Mesothelial cell of epicardium (in vitro differentiated cells): ENCODE data around the gene ARF1. TPM values are rescaled to one million over a fixed set of nuclear protein-coding genes. Genes with fewer than 3 reads are reported as not detected.

Source experiments
- DNase-seq, 2 experiments: peaks; one replicate each; pipeline ENCODE4 v3.0.0; 2021; ENCODE audit warnings: low spot score in 2 of 2; ENCODE audit not compliant: unreplicated experiment in 2 of 2
- H3K27ac Mint-ChIP-seq: 2 replicates; pipeline ENCODE4 v1.8.0; 2021; ENCODE audit warnings: mixed read lengths
- H3K27me3 Mint-ChIP-seq: 2 replicates; pipeline ENCODE4 v1.8.0; 2021; ENCODE audit warnings: low read depth, mixed read lengths
- H3K36me3 Mint-ChIP-seq: 2 replicates; pipeline ENCODE4 v1.8.0; 2021; ENCODE audit warnings: mixed read lengths
- H3K4me1 Mint-ChIP-seq: 2 replicates; pipeline ENCODE4 v1.8.0; 2021; ENCODE audit warnings: mixed read lengths
- H3K4me3 Mint-ChIP-seq: 2 replicates; pipeline ENCODE4 v1.8.0; 2021; ENCODE audit warnings: mild to moderate bottlenecking, moderate library complexity, mixed read lengths
- H3K9me3 Mint-ChIP-seq: 2 replicates; pipeline ENCODE4 v1.8.0; 2021; ENCODE audit warnings: mixed read lengths
- total RNA-seq: library from RNA; stranded (reverse); gene quantifications from 3 replicates; pipeline ENCODE4 v1.2.1, GENCODE V29; 2021
- TF ChIP-seq, protein P1 (sequence below): fragments of 200-600 bp; sonication (generic); IDR thresholded peaks from one replicate; pipeline ENCODE4 v1.5.0; 2021; ENCODE audit warnings: antibody characterized with exemption; ENCODE audit not compliant: unreplicated experiment

ARF1 gene
- total RNA-seq, 1 donor from 2014 or later = 262 TPM

DNA sequence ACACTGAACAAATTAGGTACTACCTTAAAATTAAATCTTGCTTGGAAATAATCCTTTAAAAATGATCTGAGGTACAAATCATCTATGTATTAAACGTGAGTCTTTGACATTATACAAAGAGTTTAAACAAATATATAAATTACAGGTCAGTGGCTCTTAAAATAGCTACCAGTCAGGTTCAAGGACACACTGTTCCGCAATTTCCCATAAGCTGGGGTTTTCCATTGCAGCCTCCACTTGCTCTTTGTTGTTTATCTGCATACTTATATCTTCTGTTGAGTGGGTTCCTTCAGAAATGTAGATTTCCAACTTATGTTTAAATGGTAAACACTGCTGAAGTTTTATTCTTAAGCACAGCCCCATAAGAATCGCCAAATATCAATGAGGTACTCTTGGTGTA is 32.3 kb downstream of the ARF1 start:
- Mint-ChIP-seq H3K27me3 (no peaks in the 10 kb centered on the region), H3K9me3 (peaks cover 13% of the 10 kb centered on the region), H3K27ac (no peak overlapping the region), H3K4me1 (peaks cover 10% of the 10 kb centered on the region), H3K36me3 (peaks cover 7% of the 10 kb centered on the region), H3K4me3 (no peak overlapping the region)
- TF ChIP-seq, protein P1, sequence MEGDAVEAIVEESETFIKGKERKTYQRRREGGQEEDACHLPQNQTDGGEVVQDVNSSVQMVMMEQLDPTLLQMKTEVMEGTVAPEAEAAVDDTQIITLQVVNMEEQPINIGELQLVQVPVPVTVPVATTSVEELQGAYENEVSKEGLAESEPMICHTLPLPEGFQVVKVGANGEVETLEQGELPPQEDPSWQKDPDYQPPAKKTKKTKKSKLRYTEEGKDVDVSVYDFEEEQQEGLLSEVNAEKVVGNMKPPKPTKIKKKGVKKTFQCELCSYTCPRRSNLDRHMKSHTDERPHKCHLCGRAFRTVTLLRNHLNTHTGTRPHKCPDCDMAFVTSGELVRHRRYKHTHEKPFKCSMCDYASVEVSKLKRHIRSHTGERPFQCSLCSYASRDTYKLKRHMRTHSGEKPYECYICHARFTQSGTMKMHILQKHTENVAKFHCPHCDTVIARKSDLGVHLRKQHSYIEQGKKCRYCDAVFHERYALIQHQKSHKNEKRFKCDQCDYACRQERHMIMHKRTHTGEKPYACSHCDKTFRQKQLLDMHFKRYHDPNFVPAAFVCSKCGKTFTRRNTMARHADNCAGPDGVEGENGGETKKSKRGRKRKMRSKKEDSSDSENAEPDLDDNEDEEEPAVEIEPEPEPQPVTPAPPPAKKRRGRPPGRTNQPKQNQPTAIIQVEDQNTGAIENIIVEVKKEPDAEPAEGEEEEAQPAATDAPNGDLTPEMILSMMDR = no peak
- no peak for DNase-seq

DNA sequence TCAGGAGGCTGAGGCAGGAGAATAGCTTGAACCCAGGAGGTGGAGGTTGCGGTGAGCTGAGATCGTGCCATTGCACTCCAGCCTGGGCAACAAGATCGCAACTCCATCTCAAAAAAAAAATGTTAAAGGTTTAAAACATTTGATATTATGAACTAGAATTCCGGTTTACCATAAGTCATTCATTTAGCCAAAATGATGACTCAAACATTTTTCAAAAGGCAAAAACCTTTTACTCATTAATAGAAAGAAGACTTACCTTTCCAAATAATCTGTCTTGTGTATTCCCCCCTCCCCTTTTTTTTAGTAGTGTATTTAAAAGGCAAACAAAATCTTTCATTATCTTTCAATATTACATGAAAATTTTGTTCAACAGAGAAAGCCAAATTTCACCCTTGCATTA is 34.8 kb downstream of the ARF1 start:
- Mint-ChIP-seq H3K27ac (no peak overlapping the region), H3K27me3 (peaks cover 2% of the 10 kb centered on the region), H3K36me3 (peaks cover 7% of the 10 kb centered on the region), H3K4me3 (no peak overlapping the region), H3K9me3 (peaks cover 15% of the 10 kb centered on the region), H3K4me1 (no peaks in the 10 kb centered on the region)
- TF ChIP-seq, protein P1 = no peak
- no peak for DNase-seq

DNA sequence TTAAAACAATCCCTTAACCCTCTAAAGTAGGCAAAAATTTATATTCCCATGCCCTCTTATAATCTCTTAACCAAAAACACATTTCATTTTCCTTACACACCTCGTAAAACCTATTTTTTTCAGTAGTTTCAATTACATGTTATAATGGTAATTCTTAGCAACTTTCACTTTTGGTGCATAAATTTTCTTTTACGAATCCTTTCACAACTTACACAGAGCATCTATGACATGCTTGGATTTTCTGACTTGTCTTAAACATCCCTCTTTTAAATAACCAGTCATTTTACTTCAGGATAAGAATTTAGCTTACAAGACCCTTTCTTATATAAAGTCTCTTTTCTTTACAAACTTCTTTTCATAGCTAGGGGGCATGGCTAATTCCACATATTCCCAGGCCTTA is 35.5 kb downstream of the ARF1 start:
- no peaks in the 10 kb centered on the region for H3K4me1 Mint-ChIP-seq
- H3K27me3 Mint-ChIP-seq = peaks cover 6% of the 10 kb centered on the region
- no peak overlapping the region for H3K4me3 Mint-ChIP-seq
- DNase-seq = no peak
- no peak overlapping the region for H3K27ac Mint-ChIP-seq
- peaks cover 15% of the 10 kb centered on the region for H3K9me3 Mint-ChIP-seq
- TF ChIP-seq, protein P1 = no peak
- H3K36me3 Mint-ChIP-seq = peaks cover 7% of the 10 kb centered on the region

DNA sequence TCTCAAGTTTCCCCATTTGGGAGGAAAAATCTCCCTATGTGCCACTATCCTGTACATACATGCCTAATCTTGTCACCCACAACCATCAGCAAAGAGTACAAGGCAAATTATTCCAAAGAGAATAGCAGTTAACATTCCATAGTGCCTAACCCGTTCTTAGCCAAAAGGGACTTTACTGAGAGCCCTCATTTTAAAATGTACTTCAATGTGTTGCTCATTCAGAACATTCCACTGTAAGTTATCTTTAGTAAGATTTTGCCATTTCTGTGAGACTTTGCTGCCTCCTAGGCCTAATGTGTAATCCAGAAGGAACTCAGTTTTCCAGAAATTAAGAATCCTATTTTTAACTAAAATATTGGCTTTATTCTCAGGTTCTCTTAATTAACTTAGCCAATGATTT is 37.8 kb downstream of the ARF1 start:
- TF ChIP-seq, protein P1 = no peak
- Mint-ChIP-seq H3K27me3 (peaks cover 6% of the 10 kb centered on the region), H3K27ac (no peak overlapping the region), H3K36me3 (peaks cover 7% of the 10 kb centered on the region), H3K4me3 (no peak overlapping the region), H3K4me1 (no peaks in the 10 kb centered on the region), H3K9me3 (peaks cover 15% of the 10 kb centered on the region)
- no peak for DNase-seq

DNA sequence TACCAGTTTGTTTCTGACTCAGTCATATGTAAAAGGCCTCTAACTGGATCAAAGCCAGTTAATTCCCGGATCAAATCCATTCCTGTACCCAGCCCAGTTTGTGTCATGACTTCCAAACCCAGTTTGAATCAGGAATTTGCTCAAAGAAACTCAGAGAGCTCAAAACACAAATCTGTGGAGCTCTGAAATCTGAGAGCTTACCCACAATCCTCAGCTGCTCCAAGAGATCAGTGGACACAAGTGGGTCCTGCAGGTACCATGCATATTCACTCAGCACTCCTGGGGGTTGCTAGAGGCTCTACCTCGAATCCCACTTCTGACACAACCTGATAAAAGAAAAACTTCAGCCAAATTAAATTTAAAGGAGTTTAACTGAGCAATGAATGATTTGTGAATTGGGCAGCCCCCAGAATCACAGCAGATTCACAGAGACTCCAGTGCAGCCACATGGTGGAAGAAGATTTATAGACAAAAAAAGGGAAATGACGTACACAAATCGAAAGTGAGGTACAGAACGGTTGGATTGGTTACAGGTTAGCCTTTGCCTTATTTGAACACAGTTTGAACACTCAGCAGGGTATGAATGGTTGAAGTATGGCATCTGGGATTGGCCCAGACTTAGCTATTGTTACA is 38.5 kb downstream of the ARF1 start:
- H3K4me3 Mint-ChIP-seq = no peak overlapping the region
- no peaks in the 10 kb centered on the region for H3K4me1 Mint-ChIP-seq
- no peak for DNase-seq
- peaks cover 6% of the 10 kb centered on the region for H3K27me3 Mint-ChIP-seq
- no peak overlapping the region for H3K27ac Mint-ChIP-seq
- peaks cover 15% of the 10 kb centered on the region for H3K9me3 Mint-ChIP-seq
- peaks cover 7% of the 10 kb centered on the region for H3K36me3 Mint-ChIP-seq
- TF ChIP-seq, protein P1 = no peak
